Activated CD4-positive, alpha-beta memory T cell treated with anti-CD3 and anti-CD28 coated beads, Interleukin-2, amount 10 ng/mL, durations not matched to agents 7 days and 5 days (primary cell): ENCODE measurements around the gene HLCS. TPM values are rescaled to one million over a fixed set of nuclear protein-coding genes. Genes with fewer than 3 reads are reported as not detected.

Experiments
- CTCF ChIA-PET: fragments of 350-600 bp; sonication (Branson Sonifier 250); formaldehyde crosslinking; loops from one replicate; lab custom pipeline; 2021; ENCODE audit warnings: antibody characterized with exemption, inconsistent platforms; lab: Charles Lee
- POLR2A ChIA-PET: fragments of 350-600 bp; sonication (Branson Sonifier 250); formaldehyde crosslinking; loops from one replicate; lab custom pipeline; 2021; ENCODE audit warnings: antibody characterized with exemption; lab: Charles Lee
- DNase-seq: peaks from one replicate; pipeline ENCODE4 v3.0.0-alpha.2; 2020
- H3K27ac Mint-ChIP-seq: one replicate; pipeline ENCODE4 v1.8.0; 2021; ENCODE audit warnings: mild to moderate bottlenecking, mixed read lengths
- H3K27me3 Mint-ChIP-seq: one replicate; pipeline ENCODE4 v1.8.0; 2021; ENCODE audit warnings: mixed read lengths
- H3K36me3 Mint-ChIP-seq: one replicate; pipeline ENCODE4 v1.8.0; 2021; ENCODE audit warnings: low read depth, mixed read lengths
- H3K4me1 Mint-ChIP-seq: one replicate; pipeline ENCODE4 v1.8.0; 2021; ENCODE audit warnings: mixed read lengths
- H3K4me3 Mint-ChIP-seq: one replicate; pipeline ENCODE4 v1.8.0; 2021; ENCODE audit warnings: mild to moderate bottlenecking, mixed read lengths
- H3K9me3 Mint-ChIP-seq: one replicate; pipeline ENCODE4 v1.8.0; 2021; ENCODE audit warnings: mixed read lengths
- total RNA-seq, 2 experiments: library from RNA; stranded (reverse); gene quantifications; one replicate each; pipeline ENCODE4 v1.2.3, GENCODE V29; 2021

Gene HLCS
- total RNA-seq, 2 experiments from 2014 or later = 13.3 to 13.9 TPM

DNA sequence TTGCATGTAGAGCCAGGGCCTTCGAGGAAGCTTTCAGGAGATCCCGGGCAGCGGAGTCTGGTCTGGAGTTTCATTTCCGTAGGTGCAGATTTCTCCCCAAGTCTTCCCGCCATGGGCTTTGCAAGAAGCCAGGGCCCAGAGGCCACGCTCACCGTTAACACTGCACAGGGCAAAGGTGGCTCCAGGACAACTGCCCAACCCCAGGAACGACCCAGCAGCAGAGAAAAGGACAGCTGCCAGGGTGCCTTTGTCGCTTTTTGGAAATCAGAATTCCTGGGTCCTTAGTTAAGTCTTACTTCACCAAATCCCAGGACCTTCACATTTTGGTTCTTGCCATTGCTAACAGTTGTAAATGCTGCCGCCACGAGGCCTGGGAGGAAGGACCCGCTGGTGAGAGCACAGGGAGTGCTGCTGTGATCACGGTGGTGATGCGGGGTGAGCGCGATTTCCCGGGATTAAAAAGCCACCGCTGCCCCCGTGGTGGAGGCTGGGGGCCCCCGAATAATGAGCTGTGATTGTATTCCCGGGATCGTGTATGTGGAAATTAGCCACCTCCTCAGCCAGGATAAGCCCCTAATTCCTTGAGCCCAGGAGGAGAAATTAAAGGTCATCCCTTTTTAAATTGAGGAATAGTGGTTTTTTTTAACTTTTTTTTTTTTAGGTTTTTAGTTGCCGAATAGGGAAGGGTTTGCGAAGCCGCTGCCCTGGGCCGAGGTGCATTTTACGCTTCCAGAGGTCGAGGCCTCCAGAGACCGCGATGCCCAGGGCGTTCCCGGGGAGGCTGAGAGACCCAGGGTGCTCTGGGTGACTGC, 259.3 kb downstream of the HLCS start:
- Mint-ChIP-seq H3K27me3 (peaks cover 83% of the 10 kb centered on the region), H3K4me3 (no peak overlapping the region), H3K27ac (no peak overlapping the region), H3K4me1 (peaks cover 21% of the 10 kb centered on the region), H3K9me3 (no peaks in the 10 kb centered on the region), H3K36me3 (no peaks in the 10 kb centered on the region)
- POLR2A ChIA-PET = no interaction called here
- CTCF ChIA-PET = no interaction called here
- DNase-seq = peak; percentile 14

DNA sequence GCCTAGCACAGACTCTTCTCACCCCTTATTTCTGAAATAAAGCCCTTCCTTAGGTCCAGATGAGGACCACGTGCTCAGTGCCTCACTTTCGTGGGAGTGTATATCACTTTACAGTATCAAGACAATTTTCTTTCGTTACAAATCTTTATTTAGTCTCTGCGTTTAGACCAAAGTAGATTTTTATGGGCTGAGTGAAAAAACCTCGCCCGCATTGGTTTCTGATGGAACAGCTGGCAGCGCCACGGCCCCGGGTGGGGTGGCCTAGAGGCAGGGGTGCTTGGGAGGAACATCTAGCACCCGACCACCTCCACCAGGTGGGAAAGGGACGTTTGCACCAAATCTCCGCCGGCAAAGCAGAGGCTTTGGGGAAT, 260.0 kb downstream of the HLCS start:
- no peak for DNase-seq
- H3K27me3 Mint-ChIP-seq = peaks cover 85% of the 10 kb centered on the region
- peaks cover 24% of the 10 kb centered on the region for H3K4me1 Mint-ChIP-seq
- POLR2A ChIA-PET = no interaction called here
- CTCF ChIA-PET = no interaction called here
- no peak overlapping the region for H3K27ac Mint-ChIP-seq
- no peak overlapping the region for H3K4me3 Mint-ChIP-seq
- no peaks in the 10 kb centered on the region for H3K9me3 Mint-ChIP-seq
- H3K36me3 Mint-ChIP-seq = no peaks in the 10 kb centered on the region

DNA sequence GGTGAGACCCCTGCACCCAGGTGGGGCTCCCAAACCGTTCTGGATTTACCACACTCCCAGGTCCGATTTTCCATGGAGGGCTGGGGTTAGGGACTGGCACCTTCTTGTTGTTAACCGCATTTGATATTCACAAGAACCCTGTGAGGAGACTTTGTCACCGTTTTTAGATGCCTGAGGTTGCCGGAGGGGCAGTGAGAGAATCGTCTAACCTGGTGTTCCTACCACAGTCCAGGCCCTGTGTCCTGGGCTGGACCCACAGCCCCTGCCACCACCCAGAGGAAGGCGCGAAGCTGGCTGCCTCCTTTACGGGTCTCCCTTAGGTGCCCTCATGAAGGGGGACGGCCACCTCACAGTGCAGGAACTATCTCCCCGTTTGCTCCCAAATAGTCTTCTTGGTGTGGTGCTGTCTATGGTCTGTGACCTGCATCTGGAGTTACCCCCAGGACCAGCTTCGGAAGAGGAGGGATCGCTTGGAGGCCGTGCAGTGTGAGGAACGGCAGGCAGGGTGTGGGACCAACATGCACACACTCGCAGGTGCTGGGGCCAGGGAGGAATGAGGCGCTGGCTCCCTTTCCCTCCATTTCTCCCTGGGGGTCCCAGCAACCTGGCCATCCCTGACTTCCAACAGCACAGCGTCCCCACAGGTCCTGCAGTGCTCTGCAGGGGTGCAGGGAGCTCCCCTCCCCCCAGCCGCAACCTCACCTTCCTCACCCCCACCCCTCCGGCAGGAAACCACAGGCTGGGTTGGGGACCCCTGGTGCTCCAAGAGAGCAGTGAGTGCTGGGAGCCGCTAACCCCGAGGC, 260.6 kb downstream of the HLCS start:
- DNase-seq = peak; percentile 14
- Mint-ChIP-seq H3K27ac (no peak overlapping the region), H3K36me3 (no peaks in the 10 kb centered on the region), H3K4me3 (no peak overlapping the region), H3K9me3 (no peaks in the 10 kb centered on the region), H3K27me3 (peaks cover 83% of the 10 kb centered on the region), H3K4me1 (peaks cover 24% of the 10 kb centered on the region)
- POLR2A ChIA-PET = no interaction called here
- CTCF ChIA-PET = no interaction called here

GRCh38 chr21:36704958-36705678, 261.4 kb downstream of the HLCS start:
- H3K4me1 Mint-ChIP-seq = peaks cover 30% of the 10 kb centered on the region
- H3K27me3 Mint-ChIP-seq = peaks cover 83% of the 10 kb centered on the region
- no peaks in the 10 kb centered on the region for H3K36me3 Mint-ChIP-seq
- DNase-seq = no peak
- POLR2A ChIA-PET = no interaction called here
- CTCF ChIA-PET = no interaction called here
- no peak overlapping the region for H3K27ac Mint-ChIP-seq
- H3K4me3 Mint-ChIP-seq = no peak overlapping the region
- no peaks in the 10 kb centered on the region for H3K9me3 Mint-ChIP-seq

- Mint-ChIP-seq H3K4me1 (peaks cover 32% of the 10 kb centered on the region), H3K4me3 (no peak overlapping the region)
Measured at GRCh38 chr21:36704281-36704957, 262.1 kb downstream of the HLCS start.

GRCh38 chr21:36703626-36704280, 262.7 kb downstream of the HLCS start:
- Mint-ChIP-seq H3K27ac (no peak overlapping the region), H3K27me3 (peaks cover 76% of the 10 kb centered on the region), H3K4me1 (peaks cover 31% of the 10 kb centered on the region), H3K36me3 (no peaks in the 10 kb centered on the region), H3K9me3 (no peaks in the 10 kb centered on the region), H3K4me3 (no peak overlapping the region)
- CTCF ChIA-PET = interaction anchor here (1.5 kb wide), 1 partner anchor 73 kb away, joined by 3 read pairs; no protein-coding TSS in a partner anchor
- POLR2A ChIA-PET = no interaction called here
- DNase-seq = no peak

More at GRCh38 chr21:36704281-36704957, 262.1 kb downstream of the HLCS start:
- CTCF ChIA-PET = interaction anchor here (1.5 kb wide), 1 partner anchor 74 kb away, joined by 3 read pairs; no protein-coding TSS in a partner anchor
- Mint-ChIP-seq H3K36me3 (no peaks in the 10 kb centered on the region), H3K27me3 (peaks cover 78% of the 10 kb centered on the region), H3K9me3 (no peaks in the 10 kb centered on the region), H3K27ac (no peak overlapping the region)
- DNase-seq = no peak
- POLR2A ChIA-PET = no interaction called here

- no peaks in the 10 kb centered on the region for H3K9me3 Mint-ChIP-seq
- ChIA-PET POLR2A (no interaction called here), CTCF (interaction anchor here (1.5 kb wide), 1 partner anchor 72 kb away, joined by 3 read pairs; no protein-coding TSS in a partner anchor)
- peaks cover 27% of the 10 kb centered on the region for H3K4me1 Mint-ChIP-seq
- H3K36me3 Mint-ChIP-seq = no peaks in the 10 kb centered on the region
- DNase-seq = no peak
- no peak overlapping the region for H3K4me3 Mint-ChIP-seq
- no peak overlapping the region for H3K27ac Mint-ChIP-seq
- peaks cover 73% of the 10 kb centered on the region for H3K27me3 Mint-ChIP-seq
Measured at GRCh38 chr21:36703123-36703522, 263.3 kb downstream of the HLCS start.

GRCh38 chr21:36702622-36702968, 263.9 kb downstream of the HLCS start:
- Mint-ChIP-seq H3K9me3 (no peaks in the 10 kb centered on the region), H3K27me3 (peaks cover 76% of the 10 kb centered on the region), H3K36me3 (no peaks in the 10 kb centered on the region), H3K4me1 (peaks cover 27% of the 10 kb centered on the region), H3K4me3 (no peak overlapping the region), H3K27ac (peak overlapping the region; percentile 38)
- ChIA-PET POLR2A (no interaction called here), CTCF (no interaction called here)
- DNase-seq = no peak

DNA sequence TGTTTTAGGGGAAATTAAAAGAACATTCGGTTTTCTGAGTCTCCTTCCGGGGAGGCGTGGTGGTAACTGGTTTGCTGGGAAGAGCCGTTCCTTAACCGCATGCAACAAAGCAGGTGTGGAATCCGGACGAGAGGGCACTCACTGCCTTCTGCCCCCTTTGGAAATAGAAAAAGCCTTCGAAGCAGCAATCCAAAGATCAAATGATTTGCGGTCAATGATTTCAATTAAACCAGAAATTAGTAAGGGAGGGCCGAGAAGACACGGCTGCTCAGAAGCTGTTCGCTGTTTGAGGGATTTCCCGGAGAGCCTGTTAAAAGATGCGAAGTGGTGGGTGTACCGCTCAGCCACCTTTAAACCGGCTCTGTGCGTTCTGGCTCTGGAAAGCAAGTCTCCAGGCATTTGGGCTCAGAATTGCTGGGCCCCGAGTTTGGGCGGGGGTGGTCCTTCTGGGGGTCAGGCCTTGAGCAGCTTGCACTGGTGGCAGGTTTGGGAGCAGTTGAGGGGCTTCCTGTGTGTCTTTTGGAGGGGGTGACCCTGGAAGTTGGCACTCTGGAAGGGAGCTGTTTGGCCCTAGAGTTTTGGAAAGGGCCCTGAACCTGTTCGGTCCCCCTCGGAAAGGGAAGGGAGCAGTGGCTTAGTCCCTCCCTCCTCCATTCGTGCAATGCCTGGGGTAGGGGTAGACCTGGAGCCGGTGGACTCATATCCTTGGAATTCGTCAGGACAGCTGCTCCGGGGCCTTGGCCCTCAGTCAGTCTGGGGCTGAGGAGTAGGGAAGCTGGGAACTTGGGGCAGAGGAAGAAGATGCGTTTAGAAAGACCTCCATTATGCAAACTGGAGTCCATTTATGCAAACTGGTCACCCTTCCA, 264.5 kb downstream of the HLCS start:
- no peaks in the 10 kb centered on the region for H3K36me3 Mint-ChIP-seq
- POLR2A ChIA-PET = no interaction called here
- H3K27me3 Mint-ChIP-seq = peaks cover 77% of the 10 kb centered on the region
- H3K9me3 Mint-ChIP-seq = no peaks in the 10 kb centered on the region
- peak overlapping the region; percentile 35 for H3K4me3 Mint-ChIP-seq
- peak overlapping the region; percentile 38 for H3K27ac Mint-ChIP-seq
- no peak for DNase-seq
- H3K4me1 Mint-ChIP-seq = peaks cover 24% of the 10 kb centered on the region
- CTCF ChIA-PET = no interaction called here

- CTCF ChIA-PET = interaction anchor here (1.7 kb wide), 1 partner anchor 71 kb away, joined by 3 read pairs; no protein-coding TSS in a partner anchor
- H3K27ac Mint-ChIP-seq = no peak overlapping the region
- POLR2A ChIA-PET = no interaction called here
- H3K36me3 Mint-ChIP-seq = no peaks in the 10 kb centered on the region
- H3K27me3 Mint-ChIP-seq = peaks cover 77% of the 10 kb centered on the region
- H3K4me3 Mint-ChIP-seq = peak overlapping the region; percentile 49
- peaks cover 15% of the 10 kb centered on the region for H3K4me1 Mint-ChIP-seq
- H3K9me3 Mint-ChIP-seq = no peaks in the 10 kb centered on the region
- DNase-seq = no peak
Measured at GRCh38 chr21:36700971-36701755, 265.3 kb downstream of the HLCS start.
